AG04449 (cell line): Measurements from ENCODE around the gene APAF1.

ENCODE experiments used
- CTCF ChIA-PET: fragments of 350-600 bp; formaldehyde crosslinking; extraction: SDS; loops from one replicate; lab custom pipeline; 2021; ENCODE audit warnings: antibody characterized with exemption; lab: Yijun Ruan, JAX
- POLR2A ChIA-PET: fragments of 400-600, 350-600 bp; formaldehyde crosslinking; extraction: SDS; loops from one replicate; lab custom pipeline; 2020; ENCODE audit warnings: antibody characterized with exemption, inconsistent platforms; lab: Yijun Ruan, JAX
- DNase-seq: peaks from one replicate; pipeline ENCODE4 v3.0.0-alpha.2; 2010; ENCODE audit warnings: low read depth, low spot score
- H3K4me3 ChIP-seq: 2 replicates; pipeline ENCODE4 v1.5.1; 2011; ENCODE audit warnings: low read depth, mild to moderate bottlenecking, control low read depth, low read length
- TF ChIP-seq, protein P1 (sequence below): IDR thresholded peaks from one replicate; pipeline ENCODE4 v1.5.1; 2011; ENCODE audit warnings: mild to moderate bottlenecking, moderate library complexity, low read length, control low read depth, inconsistent platforms; ENCODE audit not compliant: insufficient read depth; ENCODE audit errors: missing control alignments

The APAF1 gene

DNA sequence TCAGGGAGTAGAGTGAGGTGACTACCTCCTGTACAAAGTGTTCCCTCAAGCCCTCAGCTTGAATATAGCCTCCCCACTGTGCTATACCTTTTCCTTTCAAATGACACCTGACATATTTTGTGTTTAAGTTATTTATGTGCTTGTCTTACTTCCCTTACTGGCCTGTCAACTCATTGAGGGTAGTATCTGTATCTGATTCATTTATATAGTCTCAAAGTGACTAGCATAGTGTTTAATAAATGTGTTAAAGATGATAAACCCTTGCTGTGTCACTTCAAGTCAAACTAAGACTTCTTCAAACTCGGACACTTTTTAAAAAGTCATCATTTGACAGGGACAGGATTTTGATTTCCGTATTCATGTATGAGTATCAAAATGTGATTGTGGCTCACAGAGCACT, 52.1 kb downstream of the APAF1 start:
- TF ChIP-seq, protein P1, sequence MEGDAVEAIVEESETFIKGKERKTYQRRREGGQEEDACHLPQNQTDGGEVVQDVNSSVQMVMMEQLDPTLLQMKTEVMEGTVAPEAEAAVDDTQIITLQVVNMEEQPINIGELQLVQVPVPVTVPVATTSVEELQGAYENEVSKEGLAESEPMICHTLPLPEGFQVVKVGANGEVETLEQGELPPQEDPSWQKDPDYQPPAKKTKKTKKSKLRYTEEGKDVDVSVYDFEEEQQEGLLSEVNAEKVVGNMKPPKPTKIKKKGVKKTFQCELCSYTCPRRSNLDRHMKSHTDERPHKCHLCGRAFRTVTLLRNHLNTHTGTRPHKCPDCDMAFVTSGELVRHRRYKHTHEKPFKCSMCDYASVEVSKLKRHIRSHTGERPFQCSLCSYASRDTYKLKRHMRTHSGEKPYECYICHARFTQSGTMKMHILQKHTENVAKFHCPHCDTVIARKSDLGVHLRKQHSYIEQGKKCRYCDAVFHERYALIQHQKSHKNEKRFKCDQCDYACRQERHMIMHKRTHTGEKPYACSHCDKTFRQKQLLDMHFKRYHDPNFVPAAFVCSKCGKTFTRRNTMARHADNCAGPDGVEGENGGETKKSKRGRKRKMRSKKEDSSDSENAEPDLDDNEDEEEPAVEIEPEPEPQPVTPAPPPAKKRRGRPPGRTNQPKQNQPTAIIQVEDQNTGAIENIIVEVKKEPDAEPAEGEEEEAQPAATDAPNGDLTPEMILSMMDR, result no peak
- no peak for DNase-seq
- ChIA-PET POLR2A (no interaction called here), CTCF (interaction anchor here (0.7 to 1.0 kb wide), 2 partner anchors 45 to 241 kb away, joined by 3 read pairs; no protein-coding TSS in a partner anchor)
- no peak overlapping the region for H3K4me3 ChIP-seq

DNA sequence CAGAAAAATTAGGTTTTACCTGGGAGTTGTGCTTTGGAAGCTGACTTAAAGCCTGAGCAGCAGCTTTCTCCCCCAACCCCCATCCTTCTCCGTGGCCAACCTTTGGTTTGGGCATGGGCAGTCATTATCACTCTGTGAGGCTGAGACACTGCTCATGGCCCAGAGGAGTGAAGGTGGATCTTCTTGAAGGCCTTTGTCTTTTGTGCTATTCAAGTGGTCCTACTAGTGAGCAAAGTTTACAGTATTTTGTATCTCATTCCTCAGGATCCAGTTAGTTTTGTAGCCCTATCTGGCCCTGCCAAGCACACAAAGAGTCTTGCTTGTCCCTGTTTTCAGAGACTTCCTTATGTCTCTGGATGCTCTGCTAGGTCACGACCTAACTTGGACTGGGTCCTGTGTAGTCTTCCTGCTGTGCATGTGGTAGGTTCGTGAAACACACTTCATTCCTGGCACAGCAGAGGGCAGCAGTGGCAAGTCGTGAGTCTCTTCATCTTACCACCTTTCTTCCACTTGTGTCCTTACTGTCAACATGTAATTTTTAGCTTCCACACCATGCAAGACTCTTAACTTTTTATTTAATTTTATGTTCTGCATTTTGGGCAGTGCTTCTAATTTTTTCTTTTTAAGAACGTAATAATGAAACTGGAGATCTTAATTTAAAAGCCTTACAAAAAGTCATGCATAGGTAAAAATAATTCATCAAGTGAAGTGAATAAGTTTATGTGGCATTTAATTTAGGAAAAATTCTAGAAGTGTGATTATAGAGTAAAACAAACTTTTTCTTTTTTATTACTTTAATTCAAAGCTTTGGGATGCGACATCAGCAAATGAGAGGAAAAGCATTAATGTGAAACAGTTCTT, 53.7 kb downstream of the APAF1 start:
- no peak overlapping the region for H3K4me3 ChIP-seq
- ChIA-PET CTCF (interaction anchor here (0.6 to 2.7 kb wide), 22 partner anchors 8 to 345 kb away, joined by 3 to 52 read pairs (median 4); no protein-coding TSS in a partner anchor), POLR2A (no interaction called here)
- DNase-seq, result peak; percentile 4
- TF ChIP-seq, protein P1, result peak; percentile 74

DNA sequence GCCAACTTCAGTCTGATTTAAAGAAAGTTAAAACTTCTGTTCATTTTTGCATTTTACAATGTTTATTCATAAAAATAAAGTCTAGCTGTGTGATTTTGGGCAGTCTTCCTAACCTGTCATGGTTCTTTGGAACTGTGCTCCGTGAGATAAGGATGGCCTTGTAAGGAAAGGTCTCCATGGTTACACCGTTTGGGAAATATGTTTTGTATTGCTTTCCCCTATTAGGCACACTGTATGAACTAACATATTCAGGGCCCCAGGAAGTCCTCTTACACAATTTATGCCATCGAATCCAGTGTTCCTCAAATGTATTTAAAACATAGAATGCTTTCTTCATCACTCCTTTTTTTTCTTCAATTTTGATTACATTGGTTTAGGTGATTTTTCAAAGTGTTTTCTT, 54.5 kb downstream of the APAF1 start:
- ChIA-PET CTCF (interaction anchor here (0.7 to 2.7 kb wide), 19 partner anchors 9 to 298 kb away, joined by 3 to 52 read pairs (median 4); no protein-coding TSS in a partner anchor), POLR2A (no interaction called here)
- no peak for DNase-seq
- TF ChIP-seq, protein P1, result no peak
- H3K4me3 ChIP-seq, result no peak overlapping the region

DNA sequence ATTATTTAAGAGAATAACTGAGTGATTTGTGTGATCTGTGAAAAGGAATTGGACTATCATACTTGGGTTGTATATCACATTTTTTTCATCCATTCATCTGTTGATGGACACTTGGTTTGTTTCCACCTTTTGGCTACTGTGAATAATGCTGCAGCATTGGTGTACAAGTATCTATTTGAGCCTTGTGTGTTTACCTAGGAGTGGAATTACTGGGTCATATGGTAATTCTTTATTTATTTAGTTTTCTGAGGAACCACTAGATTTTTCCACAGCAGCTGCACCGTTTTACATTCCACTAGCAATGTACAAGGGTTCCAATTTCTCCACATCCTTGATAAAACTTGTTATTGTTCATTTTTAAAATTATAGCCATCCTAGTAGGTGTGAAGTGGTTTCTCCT, 56.1 kb downstream of the APAF1 start:
- POLR2A ChIA-PET, result no interaction called here
- CTCF ChIA-PET, result interaction anchor here (3.1 kb wide), 1 partner anchor 297 kb away, joined by 15 read pairs; no protein-coding TSS in a partner anchor

DNA sequence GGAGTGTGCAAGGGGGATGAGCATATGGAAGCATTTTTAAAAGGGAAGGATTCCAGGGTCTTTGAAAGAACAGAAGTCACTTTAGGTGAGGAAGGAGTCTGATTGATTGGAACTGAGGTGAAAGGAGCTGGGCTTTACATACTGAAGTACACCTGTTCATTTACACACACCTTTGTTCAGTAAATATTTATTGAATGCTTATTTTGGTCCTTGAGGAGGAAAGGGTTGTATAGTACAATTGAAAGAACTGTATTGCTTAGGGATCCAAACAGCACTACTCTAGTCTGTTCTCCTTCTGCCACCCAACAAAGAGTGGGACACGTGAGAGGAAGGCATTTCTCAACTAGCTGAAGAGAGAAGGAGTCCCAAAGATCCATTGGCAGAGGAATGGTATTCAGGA, 63.9 kb downstream of the APAF1 start:
- POLR2A ChIA-PET, result no interaction called here
- H3K4me3 ChIP-seq, result no peak overlapping the region
- CTCF ChIA-PET, result interaction anchor here (2.7 kb wide), 1 partner anchor 10 kb away, joined by 12 read pairs; no protein-coding TSS in a partner anchor
- DNase-seq, result no peak
- TF ChIP-seq, protein P1, result no peak

More for the DNA sequence above, 56.1 kb downstream of the APAF1 start:
- TF ChIP-seq, protein P1, result no peak
- H3K4me3 ChIP-seq, result no peak overlapping the region
- no peak for DNase-seq

DNA sequence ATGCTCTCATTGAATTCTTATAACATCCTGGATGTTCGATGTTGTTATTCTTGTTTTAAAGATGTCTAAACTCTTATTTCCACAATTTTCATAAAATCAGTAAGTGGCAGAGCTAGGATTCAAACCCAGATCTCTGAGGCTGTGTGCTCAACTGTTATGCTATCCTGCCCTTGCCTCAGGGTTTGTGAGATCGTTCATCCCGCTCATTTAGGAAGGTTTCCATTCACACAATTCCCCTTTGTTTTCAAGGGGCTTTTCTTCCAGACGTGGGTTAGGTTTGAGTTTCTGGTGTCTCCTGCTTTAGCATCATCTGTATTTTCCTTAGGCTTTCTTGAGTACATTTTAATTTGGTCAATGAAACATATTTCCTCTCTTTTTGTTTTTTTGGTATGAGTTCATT, 69.3 kb downstream of the APAF1 start:
- H3K4me3 ChIP-seq, result no peak overlapping the region
- ChIA-PET CTCF (no interaction called here), POLR2A (interaction anchor here (0.6 kb wide), 1 partner anchor 1778 kb away, joined by 3 read pairs; no protein-coding TSS in a partner anchor)
- TF ChIP-seq, protein P1, result no peak
- no peak for DNase-seq
